Glutamatergic neuron (in vitro differentiated cells): ENCODE measurements around the gene ZNF532. TPM values are rescaled to one million over a fixed set of nuclear protein-coding genes. Genes with fewer than 3 reads are reported as not detected.
A peak's percentile ranks its signal among the peaks of the same experiment; 100 is the strongest.
"Not testable (repeated sequence)": the region's sequence is repeated elsewhere in the genome, so short reads cannot be mapped to it uniquely, and the experiment has no call there.

Source experiments
- DNase-seq: peaks from one replicate; pipeline ENCODE4 v3.0.0; 2022
- H3K27ac Mint-ChIP-seq: one replicate; pipeline ENCODE4 v1.8.0; 2020; ENCODE audit warnings: mild to moderate bottlenecking, mixed read lengths, inconsistent platforms; ENCODE audit not compliant: unreplicated experiment
- H3K27me3 Mint-ChIP-seq: one replicate; pipeline ENCODE4 v1.8.0; 2020; ENCODE audit warnings: mild to moderate bottlenecking, moderate library complexity, mixed read lengths, inconsistent platforms; ENCODE audit not compliant: unreplicated experiment
- H3K36me3 Mint-ChIP-seq: one replicate; pipeline ENCODE4 v1.8.0; 2020; ENCODE audit warnings: mild to moderate bottlenecking, mixed read lengths, inconsistent platforms; ENCODE audit not compliant: unreplicated experiment
- H3K4me1 Mint-ChIP-seq: one replicate; pipeline ENCODE4 v1.8.0; 2020; ENCODE audit warnings: mild to moderate bottlenecking, low read depth, mixed read lengths, inconsistent platforms; ENCODE audit not compliant: unreplicated experiment
- H3K4me3 Mint-ChIP-seq: one replicate; pipeline ENCODE4 v1.8.0; 2020; ENCODE audit warnings: mild to moderate bottlenecking, mixed read lengths, inconsistent platforms; ENCODE audit not compliant: unreplicated experiment
- H3K9me3 Mint-ChIP-seq: one replicate; pipeline ENCODE4 v1.8.0; 2020; ENCODE audit warnings: mild to moderate bottlenecking, moderate library complexity, mixed read lengths, inconsistent platforms; ENCODE audit not compliant: unreplicated experiment
- total RNA-seq: library from RNA; stranded (reverse); fragmentation: NEBNext Ultra II Directional; extraction: Animal tissue kit (Norgen Biotek cat#: 25700); gene quantifications from one replicate; pipeline ENCODE4 v1.2.1, GENCODE V29; 2021; ENCODE audit not compliant: unreplicated experiment
- TF ChIP-seq, protein P1 (sequence below): fragments of 200-600 bp; sonication (generic); IDR thresholded peaks from one replicate; pipeline ENCODE4 v1.5.0; 2021; ENCODE audit not compliant: partially characterized antibody, unreplicated experiment

The ZNF532 gene
- total RNA-seq, 1 donor from 2014 or later = 217 TPM

GRCh38 chr18:58909521-58909920 lies 44.8 kb downstream of the ZNF532 start:
- H3K4me1 Mint-ChIP-seq = peaks cover 52% of the 10 kb centered on the region
- H3K36me3 Mint-ChIP-seq = no peaks in the 10 kb centered on the region

DNA sequence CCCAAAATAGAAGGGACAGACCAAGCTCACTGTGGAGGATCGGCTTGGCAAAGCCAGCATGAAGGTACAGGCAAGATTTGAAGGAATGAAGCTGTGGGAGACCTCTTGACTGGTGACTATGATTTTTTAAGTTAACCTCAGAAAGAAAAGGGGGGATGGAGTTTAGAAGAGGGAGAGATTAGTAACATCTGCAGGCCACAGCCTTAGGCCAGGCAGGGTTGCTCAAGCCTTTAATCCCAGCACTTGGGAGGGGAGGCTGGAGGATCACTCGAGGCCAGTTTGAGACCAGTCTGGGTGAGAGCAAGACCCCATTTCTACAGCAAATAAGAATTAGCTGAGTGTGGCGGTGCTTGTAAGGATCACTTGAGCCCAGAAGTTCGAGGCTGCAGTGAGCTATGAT lies 46.6 kb downstream of the ZNF532 start:
- H3K9me3 Mint-ChIP-seq = peaks cover 8% of the 10 kb centered on the region
- H3K27ac Mint-ChIP-seq = peak overlapping the region; percentile 2
- peaks cover 4% of the 10 kb centered on the region for H3K27me3 Mint-ChIP-seq
- no peaks in the 10 kb centered on the region for H3K36me3 Mint-ChIP-seq
- H3K4me1 Mint-ChIP-seq = peaks cover 62% of the 10 kb centered on the region
- TF ChIP-seq, protein P1, sequence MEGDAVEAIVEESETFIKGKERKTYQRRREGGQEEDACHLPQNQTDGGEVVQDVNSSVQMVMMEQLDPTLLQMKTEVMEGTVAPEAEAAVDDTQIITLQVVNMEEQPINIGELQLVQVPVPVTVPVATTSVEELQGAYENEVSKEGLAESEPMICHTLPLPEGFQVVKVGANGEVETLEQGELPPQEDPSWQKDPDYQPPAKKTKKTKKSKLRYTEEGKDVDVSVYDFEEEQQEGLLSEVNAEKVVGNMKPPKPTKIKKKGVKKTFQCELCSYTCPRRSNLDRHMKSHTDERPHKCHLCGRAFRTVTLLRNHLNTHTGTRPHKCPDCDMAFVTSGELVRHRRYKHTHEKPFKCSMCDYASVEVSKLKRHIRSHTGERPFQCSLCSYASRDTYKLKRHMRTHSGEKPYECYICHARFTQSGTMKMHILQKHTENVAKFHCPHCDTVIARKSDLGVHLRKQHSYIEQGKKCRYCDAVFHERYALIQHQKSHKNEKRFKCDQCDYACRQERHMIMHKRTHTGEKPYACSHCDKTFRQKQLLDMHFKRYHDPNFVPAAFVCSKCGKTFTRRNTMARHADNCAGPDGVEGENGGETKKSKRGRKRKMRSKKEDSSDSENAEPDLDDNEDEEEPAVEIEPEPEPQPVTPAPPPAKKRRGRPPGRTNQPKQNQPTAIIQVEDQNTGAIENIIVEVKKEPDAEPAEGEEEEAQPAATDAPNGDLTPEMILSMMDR = no peak
- no peak for DNase-seq
- peak overlapping the region; percentile 13 for H3K4me3 Mint-ChIP-seq

More at GRCh38 chr18:58909521-58909920, 44.8 kb downstream of the ZNF532 start:
- Mint-ChIP-seq H3K9me3 (peaks cover 8% of the 10 kb centered on the region), H3K27me3 (peaks cover 4% of the 10 kb centered on the region), H3K4me3 (no peak overlapping the region), H3K27ac (peak overlapping the region; percentile 18)
- no peak for DNase-seq
- TF ChIP-seq, protein P1 = no peak

- H3K27me3 Mint-ChIP-seq = peaks cover 4% of the 10 kb centered on the region
- peak overlapping the region; percentile 13 for H3K4me3 Mint-ChIP-seq
- peaks cover 67% of the 10 kb centered on the region for H3K4me1 Mint-ChIP-seq
- no peak for DNase-seq
- TF ChIP-seq, protein P1 = no peak
- peak overlapping the region; percentile 45 for H3K27ac Mint-ChIP-seq
- H3K9me3 Mint-ChIP-seq = peaks cover 8% of the 10 kb centered on the region
- peaks cover 3% of the 10 kb centered on the region for H3K36me3 Mint-ChIP-seq
Measured at GRCh38 chr18:58911766-58912165, 47.1 kb downstream of the ZNF532 start.

DNA sequence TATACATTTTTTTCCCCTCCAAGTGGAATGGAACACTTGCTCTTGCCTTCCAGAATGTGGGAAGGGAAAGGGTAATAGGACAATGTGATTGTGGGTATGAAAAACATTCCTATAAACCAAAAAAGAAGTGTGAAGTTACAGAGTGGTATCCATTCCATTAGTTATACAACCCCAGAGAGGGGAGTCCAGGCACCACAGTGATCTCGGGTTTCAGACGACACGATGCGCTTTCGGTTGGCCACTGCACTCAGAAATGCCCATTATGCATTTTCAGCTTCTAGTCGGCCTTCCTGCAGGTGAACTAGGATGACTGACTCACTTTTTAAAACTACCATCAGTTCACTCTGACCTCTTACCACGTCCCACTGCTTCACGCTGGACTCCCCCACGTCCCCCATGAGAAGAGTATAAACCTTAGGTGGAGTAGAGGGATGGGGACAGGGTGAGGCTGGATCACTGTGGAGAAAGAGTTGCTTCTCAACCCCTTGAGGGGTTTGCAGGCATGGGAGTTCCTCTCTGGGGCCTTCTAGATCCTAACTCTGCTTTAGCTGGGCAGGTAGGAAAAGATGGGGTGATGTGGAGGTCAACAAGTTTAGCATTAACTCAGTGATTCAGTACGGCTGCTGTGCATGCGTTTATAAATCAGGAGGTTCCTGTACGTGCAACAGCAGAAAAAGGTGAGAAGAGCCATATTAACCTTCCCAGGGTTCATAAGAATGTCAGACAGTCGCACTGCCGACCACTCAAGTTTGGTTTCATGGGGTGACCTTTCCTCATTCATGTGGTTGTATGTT lies 50.5 kb downstream of the ZNF532 start:
- Mint-ChIP-seq H3K27me3 (peaks cover 7% of the 10 kb centered on the region), H3K27ac (no peak overlapping the region), H3K4me1 (peaks cover 59% of the 10 kb centered on the region), H3K4me3 (no peak overlapping the region), H3K36me3 (peaks cover 15% of the 10 kb centered on the region), H3K9me3 (peaks cover 3% of the 10 kb centered on the region)
- TF ChIP-seq, protein P1 = no peak
- no peak for DNase-seq

DNA sequence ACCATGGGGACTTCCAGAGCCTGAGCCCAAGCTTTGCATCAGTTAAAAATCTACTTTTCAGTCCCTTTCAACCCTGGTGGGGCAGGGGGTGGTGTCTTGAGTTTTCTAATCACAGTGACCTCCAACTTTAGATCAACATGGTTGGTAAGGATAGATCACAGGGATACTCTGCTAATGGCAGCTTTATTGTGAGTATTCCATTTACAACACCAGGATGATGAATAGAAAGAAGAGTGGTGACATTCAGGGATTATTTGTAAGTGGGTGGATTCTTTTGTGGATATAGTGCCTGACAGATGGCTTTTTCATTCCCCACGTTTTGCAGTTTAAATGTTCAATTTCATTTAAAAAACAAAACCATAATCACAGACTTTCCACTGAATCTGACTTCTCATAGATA lies 51.3 kb downstream of the ZNF532 start:
- H3K27ac Mint-ChIP-seq = no peak overlapping the region
- H3K27me3 Mint-ChIP-seq = peaks cover 7% of the 10 kb centered on the region
- H3K4me1 Mint-ChIP-seq = peaks cover 62% of the 10 kb centered on the region
- TF ChIP-seq, protein P1 = no peak
- H3K4me3 Mint-ChIP-seq = no peak overlapping the region
- peaks cover 3% of the 10 kb centered on the region for H3K9me3 Mint-ChIP-seq
- peaks cover 15% of the 10 kb centered on the region for H3K36me3 Mint-ChIP-seq
- DNase-seq = no peak

GRCh38 chr18:58919934-58920333 lies 55.3 kb downstream of the ZNF532 start:
- H3K9me3 Mint-ChIP-seq, H3K4me3 Mint-ChIP-seq, H3K27me3 Mint-ChIP-seq, DNase-seq, H3K27ac Mint-ChIP-seq: not testable (repeated sequence)
- H3K36me3 Mint-ChIP-seq = peaks cover 25% of the 10 kb centered on the region
- H3K4me1 Mint-ChIP-seq = peaks cover 46% of the 10 kb centered on the region
